Measurements from ENCODE around the gene KRTAP10-12.

Gene KRTAP10-12

DNA sequence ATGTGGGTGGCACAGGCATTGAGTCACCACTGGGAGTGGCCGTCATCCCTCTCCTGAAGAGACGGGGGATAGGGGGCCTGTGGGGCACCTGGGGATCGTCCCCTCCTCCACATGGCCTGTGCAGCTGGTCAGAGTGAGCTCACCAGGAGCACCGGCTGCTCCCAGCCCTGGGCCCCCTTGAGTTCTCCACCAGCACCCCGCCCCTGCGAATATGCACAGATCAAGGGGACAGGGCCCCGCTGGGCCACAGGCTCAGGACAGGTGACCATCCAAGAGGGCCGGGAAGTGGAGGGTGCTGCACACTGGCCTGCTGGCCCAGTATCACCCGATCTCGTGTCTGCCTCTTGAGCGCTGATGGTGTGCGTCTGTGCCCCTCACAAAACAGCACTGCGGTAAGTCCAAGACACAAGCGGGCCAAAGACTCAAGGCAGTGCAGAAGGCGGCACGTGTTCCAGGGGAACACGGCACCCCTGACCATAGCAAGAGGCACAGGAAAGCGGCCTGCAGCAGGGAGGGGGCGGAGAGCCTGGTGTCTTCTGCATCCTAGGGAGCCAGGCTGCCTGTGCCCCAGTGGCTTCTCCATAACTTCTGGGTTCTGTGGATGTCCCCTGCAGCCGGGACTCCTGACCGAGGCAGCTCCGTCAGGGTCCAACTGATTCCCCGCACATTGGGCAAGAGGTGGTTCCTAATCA lies 32.5 kb downstream of the KRTAP10-12 start:
- ATAC-seq = no peak

DNA sequence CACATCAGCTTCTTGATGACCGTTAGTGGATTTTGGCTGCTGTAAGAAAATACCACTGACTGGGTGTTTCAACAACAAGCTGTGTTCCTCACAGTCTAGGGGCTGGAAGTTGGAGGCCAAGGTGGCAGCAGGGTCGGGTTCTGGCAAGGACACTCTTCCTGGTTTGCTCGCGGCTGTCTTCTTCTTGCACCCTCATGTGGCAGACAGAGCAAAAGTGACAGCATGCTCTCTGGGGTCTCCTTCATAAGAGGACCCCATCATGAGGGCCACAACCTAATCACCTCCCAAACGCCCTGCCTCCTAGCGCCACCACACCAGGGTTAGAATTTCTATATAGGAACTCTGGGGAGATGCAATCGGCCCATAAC lies 33.0 kb downstream of the KRTAP10-12 start:
- ATAC-seq = no peak
- TF ChIP-seq ZFP3 (CRISPR knock-in tag; IDR thresholded peaks at IDR 0.05) = no peak
- no peak for TF ChIP-seq ZNF8 (CRISPR knock-in tag; IDR thresholded peaks at IDR 0.05)
- TF ChIP-seq CSDC2 (CRISPR knock-in tag; IDR thresholded peaks at IDR 0.05) = no peak
- TF ChIP-seq, protein P1, sequence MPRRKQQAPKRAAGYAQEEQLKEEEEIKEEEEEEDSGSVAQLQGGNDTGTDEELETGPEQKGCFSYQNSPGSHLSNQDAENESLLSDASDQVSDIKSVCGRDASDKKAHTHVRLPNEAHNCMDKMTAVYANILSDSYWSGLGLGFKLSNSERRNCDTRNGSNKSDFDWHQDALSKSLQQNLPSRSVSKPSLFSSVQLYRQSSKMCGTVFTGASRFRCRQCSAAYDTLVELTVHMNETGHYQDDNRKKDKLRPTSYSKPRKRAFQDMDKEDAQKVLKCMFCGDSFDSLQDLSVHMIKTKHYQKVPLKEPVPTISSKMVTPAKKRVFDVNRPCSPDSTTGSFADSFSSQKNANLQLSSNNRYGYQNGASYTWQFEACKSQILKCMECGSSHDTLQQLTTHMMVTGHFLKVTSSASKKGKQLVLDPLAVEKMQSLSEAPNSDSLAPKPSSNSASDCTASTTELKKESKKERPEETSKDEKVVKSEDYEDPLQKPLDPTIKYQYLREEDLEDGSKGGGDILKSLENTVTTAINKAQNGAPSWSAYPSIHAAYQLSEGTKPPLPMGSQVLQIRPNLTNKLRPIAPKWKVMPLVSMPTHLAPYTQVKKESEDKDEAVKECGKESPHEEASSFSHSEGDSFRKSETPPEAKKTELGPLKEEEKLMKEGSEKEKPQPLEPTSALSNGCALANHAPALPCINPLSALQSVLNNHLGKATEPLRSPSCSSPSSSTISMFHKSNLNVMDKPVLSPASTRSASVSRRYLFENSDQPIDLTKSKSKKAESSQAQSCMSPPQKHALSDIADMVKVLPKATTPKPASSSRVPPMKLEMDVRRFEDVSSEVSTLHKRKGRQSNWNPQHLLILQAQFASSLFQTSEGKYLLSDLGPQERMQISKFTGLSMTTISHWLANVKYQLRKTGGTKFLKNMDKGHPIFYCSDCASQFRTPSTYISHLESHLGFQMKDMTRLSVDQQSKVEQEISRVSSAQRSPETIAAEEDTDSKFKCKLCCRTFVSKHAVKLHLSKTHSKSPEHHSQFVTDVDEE (CRISPR knock-in tag; IDR thresholded peaks at IDR 0.05) = no peak
- TF ChIP-seq, protein P2, sequence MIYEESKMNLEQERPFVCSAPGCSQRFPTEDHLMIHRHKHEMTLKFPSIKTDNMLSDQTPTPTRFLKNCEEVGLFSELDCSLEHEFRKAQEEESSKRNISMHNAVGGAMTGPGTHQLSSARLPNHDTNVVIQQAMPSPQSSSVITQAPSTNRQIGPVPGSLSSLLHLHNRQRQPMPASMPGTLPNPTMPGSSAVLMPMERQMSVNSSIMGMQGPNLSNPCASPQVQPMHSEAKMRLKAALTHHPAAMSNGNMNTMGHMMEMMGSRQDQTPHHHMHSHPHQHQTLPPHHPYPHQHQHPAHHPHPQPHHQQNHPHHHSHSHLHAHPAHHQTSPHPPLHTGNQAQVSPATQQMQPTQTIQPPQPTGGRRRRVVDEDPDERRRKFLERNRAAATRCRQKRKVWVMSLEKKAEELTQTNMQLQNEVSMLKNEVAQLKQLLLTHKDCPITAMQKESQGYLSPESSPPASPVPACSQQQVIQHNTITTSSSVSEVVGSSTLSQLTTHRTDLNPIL (CRISPR knock-in tag; IDR thresholded peaks at IDR 0.05; ENCODE audit: low read depth) = no peak
- TF ChIP-seq RARB (CRISPR knock-in tag; IDR thresholded peaks at IDR 0.05) = no peak
- TF ChIP-seq ESRRG (CRISPR knock-in tag; IDR thresholded peaks at IDR 0.05) = no peak
- TF ChIP-seq BACH2 (CRISPR knock-in tag; IDR thresholded peaks at IDR 0.05; ENCODE audit: borderline replicate concordance) = no peak
- TF ChIP-seq TOX (CRISPR knock-in tag; IDR thresholded peaks at IDR 0.05; ENCODE audit: borderline replicate concordance) = no peak
- no peak for TF ChIP-seq ZNF70 (CRISPR knock-in tag; IDR thresholded peaks at IDR 0.05)
- TF ChIP-seq, protein P3, sequence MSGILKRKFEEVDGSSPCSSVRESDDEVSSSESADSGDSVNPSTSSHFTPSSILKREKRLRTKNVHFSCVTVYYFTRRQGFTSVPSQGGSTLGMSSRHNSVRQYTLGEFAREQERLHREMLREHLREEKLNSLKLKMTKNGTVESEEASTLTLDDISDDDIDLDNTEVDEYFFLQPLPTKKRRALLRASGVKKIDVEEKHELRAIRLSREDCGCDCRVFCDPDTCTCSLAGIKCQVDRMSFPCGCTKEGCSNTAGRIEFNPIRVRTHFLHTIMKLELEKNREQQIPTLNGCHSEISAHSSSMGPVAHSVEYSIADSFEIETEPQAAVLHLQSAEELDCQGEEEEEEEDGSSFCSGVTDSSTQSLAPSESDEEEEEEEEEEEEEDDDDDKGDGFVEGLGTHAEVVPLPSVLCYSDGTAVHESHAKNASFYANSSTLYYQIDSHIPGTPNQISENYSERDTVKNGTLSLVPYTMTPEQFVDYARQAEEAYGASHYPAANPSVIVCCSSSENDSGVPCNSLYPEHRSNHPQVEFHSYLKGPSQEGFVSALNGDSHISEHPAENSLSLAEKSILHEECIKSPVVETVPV (CRISPR knock-in tag; IDR thresholded peaks at IDR 0.05) = no peak
- no peak for TF ChIP-seq TCF4 (CRISPR knock-in tag; IDR thresholded peaks at IDR 0.05; ENCODE audit: borderline replicate concordance)
- TF ChIP-seq ISL1 (CRISPR knock-in tag; IDR thresholded peaks at IDR 0.05) = no peak

More for the DNA sequence above, 32.5 kb downstream of the KRTAP10-12 start:
- TF ChIP-seq PPARA (CRISPR knock-in tag; IDR thresholded peaks at IDR 0.05; ENCODE audit: borderline replicate concordance) (no peak), GLIS3 (CRISPR knock-in tag; IDR thresholded peaks at IDR 0.05) (no peak), ESRRG (CRISPR knock-in tag; IDR thresholded peaks at IDR 0.05) (no peak), ZC3H10 (CRISPR knock-in tag; IDR thresholded peaks at IDR 0.05) (no peak), ISL1 (CRISPR knock-in tag; IDR thresholded peaks at IDR 0.05) (no peak), ZNF70 (CRISPR knock-in tag; IDR thresholded peaks at IDR 0.05) (no peak), TOX (CRISPR knock-in tag; IDR thresholded peaks at IDR 0.05; ENCODE audit: borderline replicate concordance) (no peak), ZFP30 (CRISPR knock-in tag; IDR thresholded peaks at IDR 0.05) (no peak), TCF4 (CRISPR knock-in tag; IDR thresholded peaks at IDR 0.05; ENCODE audit: borderline replicate concordance) (no peak), ARNTL (CRISPR knock-in tag; IDR thresholded peaks at IDR 0.05; ENCODE audit: borderline replicate concordance, low read depth) (no peak), ZFP3 (CRISPR knock-in tag; IDR thresholded peaks at IDR 0.05) (no peak), ZNF8 (CRISPR knock-in tag; IDR thresholded peaks at IDR 0.05) (no peak), SNAI2 (CRISPR knock-in tag; IDR thresholded peaks at IDR 0.05) (no peak), BACH2 (CRISPR knock-in tag; IDR thresholded peaks at IDR 0.05; ENCODE audit: borderline replicate concordance) (no peak), RARB (CRISPR knock-in tag; IDR thresholded peaks at IDR 0.05) (no peak), OSR1 (CRISPR knock-in tag; IDR thresholded peaks at IDR 0.05) (no peak)
- TF ChIP-seq, protein P4, sequence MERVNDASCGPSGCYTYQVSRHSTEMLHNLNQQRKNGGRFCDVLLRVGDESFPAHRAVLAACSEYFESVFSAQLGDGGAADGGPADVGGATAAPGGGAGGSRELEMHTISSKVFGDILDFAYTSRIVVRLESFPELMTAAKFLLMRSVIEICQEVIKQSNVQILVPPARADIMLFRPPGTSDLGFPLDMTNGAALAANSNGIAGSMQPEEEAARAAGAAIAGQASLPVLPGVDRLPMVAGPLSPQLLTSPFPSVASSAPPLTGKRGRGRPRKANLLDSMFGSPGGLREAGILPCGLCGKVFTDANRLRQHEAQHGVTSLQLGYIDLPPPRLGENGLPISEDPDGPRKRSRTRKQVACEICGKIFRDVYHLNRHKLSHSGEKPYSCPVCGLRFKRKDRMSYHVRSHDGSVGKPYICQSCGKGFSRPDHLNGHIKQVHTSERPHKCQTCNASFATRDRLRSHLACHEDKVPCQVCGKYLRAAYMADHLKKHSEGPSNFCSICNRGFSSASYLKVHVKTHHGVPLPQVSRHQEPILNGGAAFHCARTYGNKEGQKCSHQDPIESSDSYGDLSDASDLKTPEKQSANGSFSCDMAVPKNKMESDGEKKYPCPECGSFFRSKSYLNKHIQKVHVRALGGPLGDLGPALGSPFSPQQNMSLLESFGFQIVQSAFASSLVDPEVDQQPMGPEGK (CRISPR knock-in tag; IDR thresholded peaks at IDR 0.05; ENCODE audit: borderline replicate concordance) = no peak
- TF ChIP-seq, protein P5, sequence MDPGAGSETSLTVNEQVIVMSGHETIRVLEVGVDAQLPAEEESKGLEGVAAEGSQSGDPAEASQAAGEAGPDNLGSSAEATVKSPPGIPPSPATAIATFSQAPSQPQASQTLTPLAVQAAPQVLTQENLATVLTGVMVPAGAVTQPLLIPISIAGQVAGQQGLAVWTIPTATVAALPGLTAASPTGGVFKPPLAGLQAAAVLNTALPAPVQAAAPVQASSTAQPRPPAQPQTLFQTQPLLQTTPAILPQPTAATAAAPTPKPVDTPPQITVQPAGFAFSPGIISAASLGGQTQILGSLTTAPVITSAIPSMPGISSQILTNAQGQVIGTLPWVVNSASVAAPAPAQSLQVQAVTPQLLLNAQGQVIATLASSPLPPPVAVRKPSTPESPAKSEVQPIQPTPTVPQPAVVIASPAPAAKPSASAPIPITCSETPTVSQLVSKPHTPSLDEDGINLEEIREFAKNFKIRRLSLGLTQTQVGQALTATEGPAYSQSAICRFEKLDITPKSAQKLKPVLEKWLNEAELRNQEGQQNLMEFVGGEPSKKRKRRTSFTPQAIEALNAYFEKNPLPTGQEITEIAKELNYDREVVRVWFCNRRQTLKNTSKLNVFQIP (CRISPR knock-in tag; IDR thresholded peaks at IDR 0.05; ENCODE audit: borderline replicate concordance, low read depth) = no peak
- TF ChIP-seq, protein P2 (CRISPR knock-in tag; IDR thresholded peaks at IDR 0.05; ENCODE audit: low read depth) = no peak

Data from SK-N-SH treated with all-trans-retinoic acid at 6 μM for 48 hours (cell line).